C4-2B (cell line): ENCODE data around the gene EPS15.

Experiments used
- CTCF ChIP-seq: fragments of 450-650 bp; conservative IDR thresholded peaks from 2 replicates; pipeline ENCODE4 v1.5.1; 2017; ENCODE audit warnings: mild to moderate bottlenecking
- ZFX ChIP-seq: fragments of 450-650 bp; IDR thresholded peaks from 2 replicates; pipeline ENCODE4 v1.6.1; 2017

- TF ChIP-seq CTCF (no peak), ZFX (no peak)
Measured at GRCh38 chr1:51542158-51542953, 23.3 kb upstream of the EPS15 start.
